Measurements from ENCODE around the gene STRIP1.

GRCh38 chr1:109985247-109986053 lies 49.0 kb upstream of the STRIP1 start:
- TF ChIP-seq, protein P1, sequence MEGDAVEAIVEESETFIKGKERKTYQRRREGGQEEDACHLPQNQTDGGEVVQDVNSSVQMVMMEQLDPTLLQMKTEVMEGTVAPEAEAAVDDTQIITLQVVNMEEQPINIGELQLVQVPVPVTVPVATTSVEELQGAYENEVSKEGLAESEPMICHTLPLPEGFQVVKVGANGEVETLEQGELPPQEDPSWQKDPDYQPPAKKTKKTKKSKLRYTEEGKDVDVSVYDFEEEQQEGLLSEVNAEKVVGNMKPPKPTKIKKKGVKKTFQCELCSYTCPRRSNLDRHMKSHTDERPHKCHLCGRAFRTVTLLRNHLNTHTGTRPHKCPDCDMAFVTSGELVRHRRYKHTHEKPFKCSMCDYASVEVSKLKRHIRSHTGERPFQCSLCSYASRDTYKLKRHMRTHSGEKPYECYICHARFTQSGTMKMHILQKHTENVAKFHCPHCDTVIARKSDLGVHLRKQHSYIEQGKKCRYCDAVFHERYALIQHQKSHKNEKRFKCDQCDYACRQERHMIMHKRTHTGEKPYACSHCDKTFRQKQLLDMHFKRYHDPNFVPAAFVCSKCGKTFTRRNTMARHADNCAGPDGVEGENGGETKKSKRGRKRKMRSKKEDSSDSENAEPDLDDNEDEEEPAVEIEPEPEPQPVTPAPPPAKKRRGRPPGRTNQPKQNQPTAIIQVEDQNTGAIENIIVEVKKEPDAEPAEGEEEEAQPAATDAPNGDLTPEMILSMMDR (IDR thresholded peaks at IDR 0.05; ENCODE audit: low read length), result no peak
- no peak for TF ChIP-seq EZH2phosphoT487 (IDR thresholded peaks at IDR 0.05; ENCODE audit: low read length)

Measured in MM.1S (cell line).